D341Med (cell line): ENCODE results near the gene SUFU.

ENCODE experiments used
- DNase-seq: peaks from one replicate; pipeline ENCODE4 v3.0.0; 2012; ENCODE audit warnings: low spot score

Gene SUFU

DNA sequence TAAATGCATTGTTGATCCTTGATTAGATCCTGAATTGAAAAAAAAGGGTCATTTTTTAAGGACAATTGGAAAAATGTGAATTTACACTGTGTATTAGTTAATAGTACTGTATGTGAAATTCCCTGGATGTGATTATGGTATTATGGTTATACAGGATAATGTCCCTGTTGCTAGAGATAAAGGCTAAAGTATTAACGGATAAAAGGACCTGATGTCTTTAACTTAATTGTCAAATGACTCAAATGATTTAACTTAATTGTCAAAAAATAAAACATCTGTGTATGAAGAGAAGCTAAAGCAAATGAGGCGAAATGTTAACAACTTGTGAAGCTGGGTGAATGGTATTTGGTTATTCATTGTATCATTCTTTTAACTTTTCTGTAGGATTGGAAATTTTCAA lies 48.8 kb downstream of the SUFU start:
- no peak for DNase-seq

DNA sequence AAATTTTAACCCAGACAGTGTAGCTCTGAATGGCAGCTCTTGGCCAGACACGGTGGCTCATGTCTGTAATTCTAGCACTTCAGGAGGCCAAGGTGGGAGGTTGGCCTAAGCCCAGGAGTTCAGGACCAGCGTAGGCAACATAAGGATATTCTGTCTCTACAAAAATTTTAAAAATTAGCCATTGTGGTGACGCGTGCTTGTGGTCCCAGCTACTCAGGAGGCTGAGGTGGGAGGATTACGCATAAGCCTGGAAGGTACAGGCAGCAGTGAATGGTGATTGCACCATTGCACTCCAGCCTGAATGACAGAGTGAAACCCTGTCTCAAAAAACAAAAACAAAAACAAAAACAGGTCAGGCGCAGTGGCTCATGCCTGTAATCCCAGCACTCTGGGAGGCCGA lies 50.0 kb downstream of the SUFU start:
- no peak for DNase-seq

DNA sequence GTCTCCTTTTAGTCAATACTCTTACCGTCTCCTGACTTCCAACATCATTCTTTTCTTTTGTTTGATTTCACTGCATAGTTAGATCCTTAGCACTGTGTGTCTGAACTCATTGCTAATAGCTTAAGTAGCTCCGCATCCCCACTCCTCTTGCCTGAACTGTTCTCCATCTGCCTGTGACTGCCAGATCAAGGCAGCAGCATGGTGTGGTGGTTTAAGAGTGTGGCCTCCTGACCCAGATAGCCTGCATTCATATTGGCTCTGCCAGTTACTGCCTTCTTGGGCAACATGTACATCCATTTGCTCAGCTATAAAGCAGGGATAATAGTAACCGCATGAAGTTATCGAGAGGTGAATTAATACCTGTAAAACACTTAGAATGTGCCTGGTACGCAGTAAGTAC lies 50.8 kb downstream of the SUFU start:
- no peak for DNase-seq

DNA sequence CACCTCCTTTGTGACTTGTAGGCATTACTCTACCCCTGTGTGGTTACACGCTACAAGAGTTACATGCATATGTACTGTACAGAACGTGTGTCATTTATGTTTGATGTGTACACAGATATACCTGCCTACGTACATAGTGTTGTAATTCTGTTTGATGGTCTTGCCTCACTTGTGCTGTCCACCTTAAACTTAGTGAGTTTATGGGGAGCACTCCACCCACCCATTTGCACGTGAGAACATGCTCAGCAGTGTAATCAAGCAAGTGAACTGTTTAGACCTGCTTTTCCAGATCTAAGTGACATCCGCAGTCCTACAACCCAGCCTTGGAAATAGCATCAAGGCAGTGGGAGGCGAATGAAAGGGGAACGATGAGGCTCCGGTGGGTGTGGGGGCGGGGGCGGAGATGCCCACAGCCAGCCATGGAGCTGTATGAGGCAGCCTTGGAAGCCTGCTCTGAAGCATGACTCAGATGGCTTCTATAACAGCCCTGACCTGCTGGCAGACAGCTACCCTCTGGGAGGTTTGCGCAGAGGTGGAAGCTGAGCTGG lies 52.1 kb downstream of the SUFU start:
- no peak for DNase-seq

DNA sequence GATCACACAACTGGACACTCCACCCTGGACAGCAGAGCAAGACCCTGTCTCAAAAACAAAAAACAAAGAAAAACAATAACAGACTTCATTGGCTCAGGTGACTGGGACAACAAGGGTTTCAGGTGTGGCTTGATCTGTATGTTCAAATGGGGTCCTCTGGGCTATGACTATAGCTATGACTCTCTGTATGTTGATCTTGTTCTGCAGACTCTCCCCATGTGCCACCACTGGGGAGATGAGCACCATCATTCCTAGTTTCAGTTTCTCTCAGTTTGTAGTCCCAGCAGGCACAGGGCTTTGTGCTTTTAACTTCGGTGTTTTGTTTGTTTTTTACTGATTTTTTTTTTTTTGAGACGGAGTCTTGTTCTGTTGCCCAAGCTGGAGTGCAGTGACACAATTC lies 53.8 kb downstream of the SUFU start:
- no peak for DNase-seq

DNA sequence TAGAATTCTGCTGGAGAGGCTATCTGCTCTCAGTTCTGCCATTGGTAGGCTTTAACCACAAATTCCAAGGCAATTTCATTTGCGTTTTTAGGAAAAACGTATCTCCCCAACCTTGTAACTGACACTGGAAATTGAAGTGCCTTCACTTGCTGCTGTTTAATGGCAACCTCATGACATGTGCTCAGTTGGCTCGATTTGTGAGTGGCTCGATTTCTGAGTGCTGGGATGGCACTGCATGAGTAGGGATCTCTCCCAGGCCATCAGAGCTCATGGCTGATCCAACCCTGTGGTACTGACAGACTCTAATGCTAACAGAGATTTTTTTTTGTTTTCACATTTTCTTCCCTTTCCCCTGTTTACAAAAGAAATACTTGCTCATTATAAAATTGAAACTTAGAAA lies 56.0 kb downstream of the SUFU start:
- DNase-seq: no peak

DNA sequence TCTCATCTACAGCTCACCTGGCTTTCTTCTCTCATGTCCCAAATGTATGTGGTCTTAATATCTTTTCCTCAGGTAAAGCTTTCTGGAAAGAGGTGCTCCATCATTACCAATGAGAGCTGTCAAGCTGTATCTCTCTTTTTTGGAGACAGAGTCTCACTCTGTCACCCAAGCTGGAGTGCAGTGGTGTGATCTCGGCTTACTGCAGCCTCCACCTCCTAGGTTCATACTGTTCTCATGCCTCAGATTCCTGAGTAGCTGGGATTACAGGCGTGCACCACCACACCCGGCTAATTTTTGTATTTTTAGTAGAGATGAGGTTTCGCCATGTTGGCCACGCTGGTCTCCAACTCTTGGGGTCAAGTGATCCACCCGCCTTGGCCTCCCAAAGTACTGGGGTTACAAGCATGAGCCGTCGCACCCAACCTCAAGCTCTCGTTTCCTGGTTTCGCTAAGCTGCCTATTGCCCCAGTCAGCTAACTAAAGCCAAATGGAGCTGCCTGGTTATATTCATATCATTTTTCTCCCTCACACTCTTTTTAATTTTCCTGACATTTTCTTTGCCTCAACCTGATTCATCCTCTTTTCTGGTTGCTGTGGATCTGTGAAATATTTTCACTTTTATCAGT lies 60.5 kb downstream of the SUFU start:
- no peak for DNase-seq

DNA sequence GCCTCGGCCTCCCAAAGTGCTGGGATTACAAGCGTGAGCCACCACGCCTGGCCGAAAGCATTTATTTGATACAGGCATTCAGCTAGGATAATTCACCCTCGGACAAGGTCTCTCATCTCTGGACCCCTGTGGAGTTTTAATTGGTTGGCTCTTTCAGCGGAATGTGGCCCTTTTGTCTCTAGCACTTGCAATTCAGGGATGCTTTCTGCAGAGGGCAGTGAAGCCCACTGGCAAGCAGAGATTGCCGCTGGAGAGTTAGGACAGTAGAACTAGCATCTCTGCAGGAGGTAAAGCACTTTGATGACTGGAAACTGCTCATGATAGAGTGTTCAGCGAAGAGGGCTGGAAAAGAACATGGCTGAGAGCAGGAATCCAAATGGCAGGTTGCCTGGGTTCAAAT lies 62.0 kb downstream of the SUFU start:
- DNase-seq: no peak

DNA sequence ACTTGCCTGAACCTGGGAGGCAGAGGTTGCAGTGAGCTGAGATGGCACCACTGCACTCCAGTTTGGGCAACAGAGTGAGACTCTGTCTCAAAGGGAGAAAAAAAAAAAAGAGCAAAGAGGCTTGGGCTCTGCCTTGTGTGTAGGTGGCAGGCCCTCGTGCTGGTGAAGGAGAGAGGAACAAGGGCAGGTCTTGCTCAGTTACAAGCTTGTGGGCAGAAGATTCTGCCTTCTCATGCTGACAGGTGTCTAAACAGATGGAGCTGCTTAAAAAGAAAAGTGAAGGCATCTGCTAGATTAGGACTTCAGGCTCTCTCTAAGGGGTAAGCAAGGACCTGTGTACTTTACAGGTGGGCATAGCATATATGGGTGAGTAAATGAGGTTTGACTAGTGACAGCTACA lies 75.0 kb downstream of the SUFU start:
- DNase-seq: no peak

DNA sequence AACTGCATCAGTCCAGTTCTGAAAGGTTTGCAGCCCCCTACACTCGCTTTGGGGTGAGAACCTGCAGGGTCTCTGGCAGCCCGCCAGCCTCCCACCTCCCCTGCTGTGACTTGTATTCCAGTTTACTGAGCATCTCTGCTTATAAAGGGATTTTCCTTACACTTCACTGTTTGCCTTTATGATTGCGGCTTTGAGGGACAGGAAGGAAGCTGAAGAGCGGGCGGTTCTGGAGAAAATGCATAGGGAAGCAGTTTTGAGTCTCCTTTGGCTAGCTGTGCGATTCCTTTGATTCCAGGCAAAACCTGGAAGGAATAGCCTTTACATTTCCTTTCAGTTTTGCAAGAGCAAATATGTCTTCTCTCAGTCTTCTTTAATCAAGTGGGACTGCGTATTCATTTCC lies 75.6 kb downstream of the SUFU start:
- no peak for DNase-seq

DNA sequence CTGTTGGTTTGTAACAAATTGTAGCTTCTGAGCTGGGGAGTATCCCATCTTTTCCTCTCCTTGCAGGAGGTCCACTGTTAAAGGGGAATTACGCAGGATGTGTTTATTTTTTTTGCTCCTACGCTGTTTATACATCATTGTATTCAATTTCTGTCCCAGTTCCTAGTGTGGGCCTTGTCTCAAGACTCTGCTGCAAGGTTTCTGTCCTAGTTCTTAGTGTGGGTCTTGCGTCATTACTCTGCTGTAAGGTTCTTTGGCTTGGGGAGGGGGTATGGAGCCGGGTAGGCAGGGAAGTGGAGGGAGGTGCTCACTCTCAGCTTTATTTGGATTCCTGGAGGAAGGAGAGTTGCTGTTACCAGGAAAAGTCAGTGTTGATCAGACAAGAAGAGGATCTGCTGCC lies 76.5 kb downstream of the SUFU start:
- DNase-seq: no peak

DNA sequence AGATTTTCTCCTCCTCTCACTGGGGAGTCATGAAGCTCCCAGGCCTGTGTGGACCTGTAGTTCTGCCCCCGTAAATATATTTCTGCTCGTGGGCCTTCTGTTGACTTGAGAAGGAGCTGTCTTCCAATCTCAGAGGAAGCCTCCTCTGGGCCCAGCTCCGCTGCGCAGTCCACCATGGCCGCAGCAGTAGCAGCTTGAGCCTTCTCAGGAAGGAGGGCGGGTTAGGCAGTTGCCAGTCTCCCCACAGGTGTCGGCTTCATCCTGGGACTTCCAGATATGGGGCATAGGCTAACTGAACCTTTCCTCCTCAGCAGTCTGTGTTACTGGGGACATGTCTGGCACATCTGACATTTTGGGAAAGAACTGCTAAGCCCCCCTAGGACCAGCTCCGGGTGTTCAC lies 77.6 kb downstream of the SUFU start:
- DNase-seq: no peak

DNA sequence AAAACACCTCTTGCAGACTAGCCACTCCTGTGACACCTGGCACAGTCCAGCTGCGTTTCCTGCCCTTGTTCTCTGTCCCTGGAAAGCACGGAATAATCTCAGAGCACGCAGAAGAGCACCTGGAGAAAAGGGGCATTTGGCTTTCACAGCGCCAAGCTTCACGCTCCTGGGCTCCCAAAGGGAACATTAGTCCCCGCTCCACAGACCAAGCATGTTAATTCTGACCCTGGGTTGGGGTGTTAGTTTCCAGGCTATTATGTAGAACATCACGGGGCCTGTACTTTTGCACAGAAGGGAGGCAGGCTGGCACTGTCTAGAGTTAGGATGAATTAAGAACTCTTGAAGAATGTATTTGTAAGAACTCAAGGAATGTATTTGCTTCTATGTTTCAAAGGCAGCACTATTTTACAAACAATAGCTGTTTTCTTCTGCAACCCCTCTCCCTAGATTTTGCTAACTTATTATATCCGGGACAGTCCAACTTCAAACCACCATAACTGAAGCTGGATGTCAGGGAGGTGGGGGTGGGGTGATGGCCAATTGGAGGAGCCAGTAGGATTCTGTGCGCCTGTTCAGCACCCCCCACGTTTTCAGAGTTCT lies 78.3 kb downstream of the SUFU start:
- DNase-seq: no peak

DNA sequence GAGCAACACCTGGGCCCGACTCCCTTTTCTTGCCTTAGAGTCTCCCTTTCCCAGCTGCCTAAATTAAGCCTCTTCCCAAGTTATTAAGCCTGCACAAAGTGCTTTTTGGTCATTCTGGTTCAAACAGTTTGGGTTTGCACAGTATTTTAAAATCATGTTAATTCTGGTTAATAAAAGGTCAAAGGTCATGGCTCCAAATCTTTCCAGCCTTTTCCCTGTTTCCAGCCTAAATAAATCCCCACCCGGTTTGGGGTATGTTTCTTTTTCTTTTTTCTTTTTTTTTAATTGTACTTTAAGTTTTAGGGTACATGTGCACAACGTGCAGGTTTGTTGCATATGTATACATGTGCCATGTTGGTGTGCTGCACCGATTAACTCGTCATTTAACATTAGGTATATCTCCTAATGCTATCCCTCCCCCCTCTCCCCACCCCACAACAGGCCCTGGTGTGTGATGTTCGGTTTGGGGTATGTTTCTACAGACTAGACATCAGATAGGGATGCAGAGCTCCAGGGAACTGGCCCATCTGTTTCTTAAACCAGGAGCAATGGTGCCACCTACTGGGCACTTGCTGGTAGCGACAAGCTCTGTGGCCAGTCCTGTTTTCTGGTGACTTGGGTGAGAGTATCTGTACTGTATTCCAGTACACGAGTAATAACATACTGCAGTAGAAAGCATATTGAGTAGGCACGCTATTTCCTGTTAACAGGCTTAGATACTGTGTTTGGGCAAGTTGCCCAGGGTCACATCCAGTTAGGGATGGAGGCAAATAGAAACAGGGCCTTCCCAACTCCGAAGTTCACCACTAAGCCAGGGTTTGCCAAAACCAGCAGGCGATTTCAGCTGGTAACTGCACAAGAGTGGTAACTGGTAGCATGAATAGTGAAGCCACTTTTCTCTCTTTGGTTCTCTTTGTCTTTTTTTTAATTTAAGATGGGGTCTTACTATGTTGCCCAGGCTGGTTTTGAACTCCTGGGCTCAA lies 80.0 kb downstream of the SUFU start:
- peak; percentile 80 for DNase-seq

DNA sequence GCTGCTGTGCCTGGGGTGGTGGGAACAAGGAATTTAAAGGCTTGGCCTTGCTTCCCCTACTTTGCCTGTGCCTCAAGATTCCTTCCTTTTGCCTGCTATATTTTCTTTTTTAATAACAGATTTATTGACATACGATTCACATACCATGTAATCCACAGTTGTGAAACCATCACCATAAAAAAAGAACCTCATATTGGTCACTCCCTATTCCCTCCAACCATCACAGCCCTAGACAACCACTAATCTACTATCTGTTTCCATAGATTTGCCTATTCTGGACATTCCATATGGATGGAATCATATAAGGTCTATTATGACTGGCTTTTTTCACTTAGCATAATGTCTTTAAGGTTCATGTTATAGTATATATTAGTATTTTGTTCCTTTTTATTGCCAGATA lies 81.3 kb downstream of the SUFU start:
- no peak for DNase-seq

DNA sequence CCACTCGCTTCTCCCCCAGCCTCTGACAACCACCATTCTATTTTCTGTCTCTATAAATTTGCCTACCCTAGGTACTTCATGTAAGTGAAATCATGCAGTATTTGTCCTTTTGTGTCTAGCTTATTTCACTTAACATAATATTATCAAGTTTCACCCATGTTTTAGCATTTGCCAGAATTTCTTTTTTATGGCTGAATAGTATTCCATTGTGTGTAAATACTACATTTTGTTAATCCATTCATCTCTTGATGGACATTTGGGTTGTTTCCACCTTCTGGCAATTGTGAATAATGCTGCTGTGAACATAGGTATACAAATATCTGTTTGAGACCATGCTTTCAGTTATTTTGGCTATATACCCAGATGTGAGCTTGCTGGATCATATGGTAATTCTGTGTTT lies 83.1 kb downstream of the SUFU start:
- no peak for DNase-seq

DNA sequence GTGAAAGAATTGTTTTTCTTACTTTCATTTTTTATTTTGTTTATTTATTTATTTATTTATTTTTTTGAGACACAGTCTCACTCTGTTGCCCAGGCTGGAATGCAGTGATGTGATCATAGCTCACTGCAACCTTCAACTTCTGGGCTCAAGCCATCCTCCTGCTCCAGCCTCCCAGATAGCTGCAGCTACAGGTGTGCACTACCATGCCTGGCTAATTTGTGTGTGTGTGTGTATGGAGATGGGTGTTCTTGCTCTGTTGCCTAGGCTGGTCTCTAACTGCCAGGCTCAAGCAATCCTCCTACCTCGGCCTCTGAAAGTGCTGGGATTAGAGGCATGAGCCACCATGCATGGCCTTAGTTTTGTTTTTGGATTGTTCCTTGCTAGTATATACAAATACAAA lies 85.1 kb downstream of the SUFU start:
- DNase-seq: no peak

DNA sequence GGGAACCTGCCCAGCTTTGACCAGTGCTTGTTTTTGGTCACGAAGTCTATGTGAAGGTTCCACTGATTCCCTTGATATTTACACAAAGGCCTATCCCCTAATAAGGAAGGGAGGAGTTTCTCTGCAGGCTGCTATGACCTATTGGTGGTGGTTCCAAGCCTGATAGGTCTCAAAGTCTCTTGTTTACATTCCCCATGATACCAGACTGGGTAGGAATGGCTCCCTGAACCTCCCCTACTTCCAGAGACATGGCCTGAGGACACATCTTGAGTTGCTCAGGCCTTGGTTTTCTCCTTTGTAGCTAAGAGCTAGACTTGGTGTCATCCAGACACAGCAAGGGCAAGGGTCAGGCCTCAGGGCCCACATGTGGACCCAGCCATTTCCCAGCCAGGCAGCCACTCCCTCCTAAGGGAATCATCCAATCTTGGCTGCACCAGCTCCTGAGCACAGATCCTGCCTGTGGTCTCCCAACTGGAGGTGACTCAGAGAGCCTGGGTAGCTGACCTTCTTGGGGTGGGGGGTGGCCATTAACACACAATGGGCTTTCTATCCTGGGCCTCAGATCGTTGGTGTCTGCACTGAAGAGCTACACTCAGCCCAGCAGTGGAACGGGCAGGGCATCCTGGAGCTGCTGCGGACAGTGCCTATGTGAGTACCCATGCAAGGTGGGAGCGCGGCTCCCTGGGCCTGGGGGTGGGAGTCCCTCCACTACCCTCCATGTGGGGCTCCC lies 89.5 kb downstream of the SUFU start:
- DNase-seq: no peak

DNA sequence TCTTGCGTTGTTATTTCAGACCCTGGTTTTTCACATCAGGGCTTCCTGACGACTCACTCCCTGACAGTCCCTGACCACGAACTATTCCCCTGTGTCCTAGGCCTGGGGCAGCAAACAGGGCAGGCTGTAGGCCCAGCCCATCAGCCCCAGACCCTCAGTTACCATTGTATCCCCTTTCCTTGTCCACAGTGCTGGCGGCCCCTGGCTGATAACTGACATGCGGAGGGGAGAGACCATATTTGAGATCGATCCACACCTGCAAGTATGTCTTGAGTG lies 90.0 kb downstream of the SUFU start:
- no peak for DNase-seq

DNA sequence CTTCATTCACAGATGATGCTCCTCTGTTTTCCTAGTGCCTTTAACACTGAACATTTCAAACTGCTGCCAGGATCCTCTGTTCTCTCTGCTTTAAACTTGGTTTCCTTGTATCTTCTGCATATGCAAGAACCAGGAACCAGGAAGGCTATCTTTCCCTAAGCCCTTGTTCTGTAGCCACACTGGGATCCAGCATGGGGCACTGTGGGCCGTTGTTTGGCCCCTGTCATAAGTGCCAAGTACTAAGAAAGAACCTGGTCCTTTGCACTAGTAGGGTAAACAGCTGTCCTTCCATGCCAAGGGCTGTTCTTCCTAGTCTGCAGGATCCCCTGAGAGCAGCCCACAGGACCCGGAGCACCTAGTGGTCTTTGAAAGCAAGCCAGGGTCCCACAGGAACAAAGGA lies 91.5 kb downstream of the SUFU start:
- DNase-seq: no peak

DNA sequence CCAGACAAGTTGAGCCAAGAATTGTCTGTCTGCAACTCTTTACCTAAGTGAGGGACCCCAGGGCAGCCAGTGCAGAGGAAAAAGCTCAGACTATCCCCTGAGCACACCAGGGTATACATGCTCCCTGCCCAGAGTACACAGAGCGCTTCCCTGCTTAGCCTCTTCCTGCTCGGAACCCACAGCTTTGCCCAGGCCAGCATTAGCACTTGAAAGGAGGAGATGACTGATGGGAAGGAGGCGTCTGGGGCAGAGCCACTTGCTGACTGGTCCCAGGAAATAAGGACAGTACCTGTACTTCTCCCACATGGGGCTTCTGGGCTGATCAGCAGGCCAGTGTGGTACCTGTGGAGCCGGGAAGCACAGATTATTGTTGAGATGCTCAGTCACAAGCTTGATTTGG lies 92.1 kb downstream of the SUFU start:
- no peak for DNase-seq

DNA sequence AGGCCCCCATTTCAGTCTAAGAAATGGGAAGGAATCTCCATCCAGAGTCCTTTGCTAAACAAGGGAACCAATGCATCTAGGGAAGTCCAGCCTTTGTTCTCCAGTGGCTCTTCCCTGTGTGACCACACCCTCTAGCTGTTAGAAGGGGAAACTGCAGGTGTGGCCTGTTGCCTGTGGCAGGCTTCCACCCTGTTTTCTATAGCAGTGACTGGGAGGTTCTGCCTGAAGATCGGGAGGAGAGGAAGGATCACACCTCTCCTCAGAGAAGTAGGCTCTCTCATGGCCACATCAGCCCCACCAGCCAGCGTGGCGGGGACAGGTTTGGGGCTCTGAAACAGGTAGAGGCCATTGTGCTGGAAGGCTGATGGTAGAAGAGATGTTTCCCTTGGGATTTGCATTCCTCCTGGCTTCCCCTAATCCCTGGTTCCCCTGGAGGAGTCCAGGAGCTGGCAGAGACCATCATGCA lies 92.8 kb downstream of the SUFU start:
- DNase-seq: peak; percentile 75
